ENCODE results near the gene RAB36.
"Not testable (repeated sequence)": the region's sequence is repeated elsewhere in the genome, so short reads cannot be mapped to it uniquely, and the experiment has no call there.

- TF ChIP-seq EZH2 (IDR thresholded peaks at IDR 0.05; ENCODE audit: borderline replicate concordance, insufficient read depth, low read length, poor library complexity, severe bottlenecking), result not testable (repeated sequence)
- TF ChIP-seq, protein P1, sequence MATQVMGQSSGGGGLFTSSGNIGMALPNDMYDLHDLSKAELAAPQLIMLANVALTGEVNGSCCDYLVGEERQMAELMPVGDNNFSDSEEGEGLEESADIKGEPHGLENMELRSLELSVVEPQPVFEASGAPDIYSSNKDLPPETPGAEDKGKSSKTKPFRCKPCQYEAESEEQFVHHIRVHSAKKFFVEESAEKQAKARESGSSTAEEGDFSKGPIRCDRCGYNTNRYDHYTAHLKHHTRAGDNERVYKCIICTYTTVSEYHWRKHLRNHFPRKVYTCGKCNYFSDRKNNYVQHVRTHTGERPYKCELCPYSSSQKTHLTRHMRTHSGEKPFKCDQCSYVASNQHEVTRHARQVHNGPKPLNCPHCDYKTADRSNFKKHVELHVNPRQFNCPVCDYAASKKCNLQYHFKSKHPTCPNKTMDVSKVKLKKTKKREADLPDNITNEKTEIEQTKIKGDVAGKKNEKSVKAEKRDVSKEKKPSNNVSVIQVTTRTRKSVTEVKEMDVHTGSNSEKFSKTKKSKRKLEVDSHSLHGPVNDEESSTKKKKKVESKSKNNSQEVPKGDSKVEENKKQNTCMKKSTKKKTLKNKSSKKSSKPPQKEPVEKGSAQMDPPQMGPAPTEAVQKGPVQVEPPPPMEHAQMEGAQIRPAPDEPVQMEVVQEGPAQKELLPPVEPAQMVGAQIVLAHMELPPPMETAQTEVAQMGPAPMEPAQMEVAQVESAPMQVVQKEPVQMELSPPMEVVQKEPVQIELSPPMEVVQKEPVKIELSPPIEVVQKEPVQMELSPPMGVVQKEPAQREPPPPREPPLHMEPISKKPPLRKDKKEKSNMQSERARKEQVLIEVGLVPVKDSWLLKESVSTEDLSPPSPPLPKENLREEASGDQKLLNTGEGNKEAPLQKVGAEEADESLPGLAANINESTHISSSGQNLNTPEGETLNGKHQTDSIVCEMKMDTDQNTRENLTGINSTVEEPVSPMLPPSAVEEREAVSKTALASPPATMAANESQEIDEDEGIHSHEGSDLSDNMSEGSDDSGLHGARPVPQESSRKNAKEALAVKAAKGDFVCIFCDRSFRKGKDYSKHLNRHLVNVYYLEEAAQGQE (IDR thresholded peaks at IDR 0.05; ENCODE audit: borderline replicate concordance), result not testable (repeated sequence)
- TF ChIP-seq, protein P2, sequence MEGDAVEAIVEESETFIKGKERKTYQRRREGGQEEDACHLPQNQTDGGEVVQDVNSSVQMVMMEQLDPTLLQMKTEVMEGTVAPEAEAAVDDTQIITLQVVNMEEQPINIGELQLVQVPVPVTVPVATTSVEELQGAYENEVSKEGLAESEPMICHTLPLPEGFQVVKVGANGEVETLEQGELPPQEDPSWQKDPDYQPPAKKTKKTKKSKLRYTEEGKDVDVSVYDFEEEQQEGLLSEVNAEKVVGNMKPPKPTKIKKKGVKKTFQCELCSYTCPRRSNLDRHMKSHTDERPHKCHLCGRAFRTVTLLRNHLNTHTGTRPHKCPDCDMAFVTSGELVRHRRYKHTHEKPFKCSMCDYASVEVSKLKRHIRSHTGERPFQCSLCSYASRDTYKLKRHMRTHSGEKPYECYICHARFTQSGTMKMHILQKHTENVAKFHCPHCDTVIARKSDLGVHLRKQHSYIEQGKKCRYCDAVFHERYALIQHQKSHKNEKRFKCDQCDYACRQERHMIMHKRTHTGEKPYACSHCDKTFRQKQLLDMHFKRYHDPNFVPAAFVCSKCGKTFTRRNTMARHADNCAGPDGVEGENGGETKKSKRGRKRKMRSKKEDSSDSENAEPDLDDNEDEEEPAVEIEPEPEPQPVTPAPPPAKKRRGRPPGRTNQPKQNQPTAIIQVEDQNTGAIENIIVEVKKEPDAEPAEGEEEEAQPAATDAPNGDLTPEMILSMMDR (IDR thresholded peaks at IDR 0.05; ENCODE audit: poor library complexity, severe bottlenecking), result not testable (repeated sequence)
Measured at GRCh38 chr22:23136991-23137390, 8.3 kb upstream of the RAB36 start.

All from neural cell (in vitro differentiated cells).